Vagina (tissue), 2 donors: Measurements from ENCODE around the gene MRPL37.

Experiments
- POLR2A ChIP-seq, 2 donors: fragments of 450-650 bp; IDR thresholded peaks; one replicate each; pipeline ENCODE4 v1.6.1; 2017; ENCODE audit warnings: antibody characterized with exemption in 2 of 2, mild to moderate bottlenecking in 2 of 2, moderate library complexity in 2 of 2
- POLR2AphosphoS5 ChIP-seq, 2 donors: sonication (generic); formaldehyde crosslinking; IDR thresholded peaks; one replicate each; pipeline ENCODE4 v1.9.0; 2017; ENCODE audit warnings: antibody characterized with exemption in 2 of 2, mild to moderate bottlenecking in 2 of 2, low read depth in 1 of 2; ENCODE audit not compliant: insufficient read depth in 1 of 2

- TF ChIP-seq POLR2A (IDR thresholded peaks at IDR 0.05): no peak
- no peak for TF ChIP-seq POLR2AphosphoS5 (IDR thresholded peaks at IDR 0.05; ENCODE audit: insufficient read depth in 1 of 2, low read depth in 1 of 2)
These were observed 19.1 kb upstream of the MRPL37 start for GRCh38 chr1:54180701-54181360.
